Osteocyte (in vitro differentiated cells): ENCODE results near the gene SLC5A9. TPM values are rescaled to one million over a fixed set of nuclear protein-coding genes. Genes with fewer than 3 reads are reported as not detected.
"Not testable (repeated sequence)": the region's sequence is repeated elsewhere in the genome, so short reads cannot be mapped to it uniquely, and the experiment has no call there.

Experiments used
- DNase-seq: peaks from one replicate; pipeline ENCODE4 v3.0.0; 2021; ENCODE audit warnings: mixed read lengths; ENCODE audit not compliant: unreplicated experiment; ENCODE audit errors: extremely low spot score
- H3K27ac Mint-ChIP-seq: one replicate; pipeline ENCODE4 v1.8.0; 2021; ENCODE audit warnings: mild to moderate bottlenecking, mixed read lengths; ENCODE audit not compliant: unreplicated experiment
- H3K27me3 Mint-ChIP-seq: one replicate; pipeline ENCODE4 v1.8.0; 2021; ENCODE audit warnings: mixed read lengths; ENCODE audit not compliant: unreplicated experiment
- H3K36me3 Mint-ChIP-seq: one replicate; pipeline ENCODE4 v1.8.0; 2021; ENCODE audit warnings: mixed read lengths; ENCODE audit not compliant: unreplicated experiment
- H3K4me1 Mint-ChIP-seq: one replicate; pipeline ENCODE4 v1.8.0; 2021; ENCODE audit warnings: mixed read lengths; ENCODE audit not compliant: unreplicated experiment
- H3K4me3 Mint-ChIP-seq: one replicate; pipeline ENCODE4 v1.8.0; 2021; ENCODE audit warnings: mild to moderate bottlenecking, moderate library complexity, mixed read lengths; ENCODE audit not compliant: unreplicated experiment
- H3K9me3 Mint-ChIP-seq: one replicate; pipeline ENCODE4 v1.8.0; 2021; ENCODE audit warnings: mixed read lengths; ENCODE audit not compliant: unreplicated experiment
- CTCF ChIP-seq: fragments of 200-600 bp; sonication (generic); IDR thresholded peaks from 2 replicates; pipeline ENCODE4 v1.5.0; 2021; ENCODE audit warnings: antibody characterized with exemption, mild to moderate bottlenecking, moderate library complexity
- total RNA-seq: library from RNA; stranded (reverse); gene quantifications from 2 replicates; pipeline ENCODE4 v1.2.1, GENCODE V29; 2021

The SLC5A9 gene
- total RNA-seq, 1 donor from 2014 or later = not detected

- Mint-ChIP-seq H3K9me3 (peaks cover 4% of the 10 kb centered on the region), H3K27me3 (peaks cover 2% of the 10 kb centered on the region), H3K4me3 (no peak overlapping the region), H3K4me1 (no peaks in the 10 kb centered on the region), H3K27ac (no peak overlapping the region), H3K36me3 (no peaks in the 10 kb centered on the region)
- DNase-seq = no peak
- no peak for TF ChIP-seq CTCF
Measured at GRCh38 chr1:48261881-48262400, 39.4 kb downstream of the SLC5A9 start.

- no peak for DNase-seq
- no peak overlapping the region for H3K4me3 Mint-ChIP-seq
- no peaks in the 10 kb centered on the region for H3K4me1 Mint-ChIP-seq
- H3K27me3 Mint-ChIP-seq = peaks cover 2% of the 10 kb centered on the region
- TF ChIP-seq CTCF = no peak
- no peaks in the 10 kb centered on the region for H3K36me3 Mint-ChIP-seq
- H3K9me3 Mint-ChIP-seq = peaks cover 4% of the 10 kb centered on the region
- no peak overlapping the region for H3K27ac Mint-ChIP-seq
Measured at GRCh38 chr1:48263041-48263440, 40.5 kb downstream of the SLC5A9 start.

- DNase-seq = no peak
- Mint-ChIP-seq H3K9me3 (peaks cover 4% of the 10 kb centered on the region), H3K4me3 (no peak overlapping the region), H3K27ac (no peak overlapping the region), H3K27me3 (peaks cover 2% of the 10 kb centered on the region), H3K4me1 (no peaks in the 10 kb centered on the region), H3K36me3 (no peaks in the 10 kb centered on the region)
- no peak for TF ChIP-seq CTCF
Measured at GRCh38 chr1:48266576-48266975, 44.1 kb downstream of the SLC5A9 start.

- not testable (repeated sequence) for H3K27me3 Mint-ChIP-seq, DNase-seq, H3K4me1 Mint-ChIP-seq, H3K36me3 Mint-ChIP-seq, H3K27ac Mint-ChIP-seq, H3K4me3 Mint-ChIP-seq
- H3K9me3 Mint-ChIP-seq = peaks cover 27% of the 10 kb centered on the region
Measured at GRCh38 chr1:48277437-48277836, 54.9 kb downstream of the SLC5A9 start.

- not testable (repeated sequence) for DNase-seq
Measured at GRCh38 chr1:48282329-48282728, 59.8 kb downstream of the SLC5A9 start.

GRCh38 chr1:48284696-48285420 is 62.3 kb downstream of the SLC5A9 start:
- H3K4me1 Mint-ChIP-seq, H3K27ac Mint-ChIP-seq, H3K36me3 Mint-ChIP-seq, H3K4me3 Mint-ChIP-seq, H3K27me3 Mint-ChIP-seq, DNase-seq: not testable (repeated sequence)
- H3K9me3 Mint-ChIP-seq = peaks cover 12% of the 10 kb centered on the region

More at GRCh38 chr1:48282329-48282728, 59.8 kb downstream of the SLC5A9 start:
- peaks cover 22% of the 10 kb centered on the region for H3K9me3 Mint-ChIP-seq
- not testable (repeated sequence) for H3K27ac Mint-ChIP-seq, H3K27me3 Mint-ChIP-seq, H3K36me3 Mint-ChIP-seq, H3K4me3 Mint-ChIP-seq, H3K4me1 Mint-ChIP-seq
